ENCODE measurements around the gene KLF8. TPM values are rescaled to one million over a fixed set of nuclear protein-coding genes. Genes with fewer than 3 reads are reported as not detected.
"Not testable (repeated sequence)": the region's sequence is repeated elsewhere in the genome, so short reads cannot be mapped to it uniquely, and the experiment has no call there.

Gene KLF8
- polyA plus RNA-seq, result 10 to 100 TPM; 20.0 to 30.4 TPM

- H3K36me3 ChIP-seq (ENCODE audit: control insufficient read depth in 2 of 2, insufficient read depth in 2 of 2, low read length in 1 of 2), result no peaks in the 10 kb centered on the region
- H3K27ac ChIP-seq (ENCODE audit: low read depth in 2 of 2, low read length in 1 of 2), result peak within 1 kb of the TSS; percentile 88 to 92
- H3K4me3 ChIP-seq (ENCODE audit: low read depth in 1 of 2, low read length in 2 of 2), result peak within 1 kb of the TSS; percentile 64 to 74
- H3K4me1 ChIP-seq (ENCODE audit: control insufficient read depth in 2 of 2, insufficient read depth in 2 of 2, low read length in 1 of 2), result no peaks in the 10 kb centered on the region
- H3K9me3 ChIP-seq (ENCODE audit: control insufficient read depth in 2 of 2, insufficient read depth in 1 of 2, low read depth in 1 of 2, low read length in 1 of 2), result no peaks in the 10 kb centered on the region
- 2 to 29% methylated on average over 36 to 37 of the region's 38 CpGs for whole genome bisulfite sequencing, 2 donors
- H3K27me3 ChIP-seq (ENCODE audit: control insufficient read depth in 1 of 2, insufficient read depth in 2 of 2, low read length in 2 of 2), result peaks cover 0 to 7% of the 10 kb centered on the region in 2 donors
These were observed at the start of gene KLF8 for GRCh38 chrX:56232221-56233082. TSS of gene KLF8 (plus strand) at chrX:56232356. CDS start at chrX:56233335, 979 bp downstream.

- H3K27ac ChIP-seq (ENCODE audit: low read depth in 2 of 2, low read length in 1 of 2); H3K36me3 ChIP-seq (ENCODE audit: control insufficient read depth in 2 of 2, insufficient read depth in 2 of 2, low read length in 1 of 2); H3K4me1 ChIP-seq (ENCODE audit: control insufficient read depth in 2 of 2, insufficient read depth in 2 of 2, low read length in 1 of 2); H3K27me3 ChIP-seq (ENCODE audit: control insufficient read depth in 1 of 2, insufficient read depth in 2 of 2, low read length in 2 of 2); H3K9me3 ChIP-seq (ENCODE audit: control insufficient read depth in 2 of 2, insufficient read depth in 1 of 2, low read depth in 1 of 2, low read length in 1 of 2); H3K4me3 ChIP-seq (ENCODE audit: low read depth in 1 of 2, low read length in 2 of 2): not testable (repeated sequence)
- 82 to 94% methylated on average over 2 of the region's 2 CpGs for WGBS, 2 donors
These were observed 25.2 kb upstream of the KLF8 start for GRCh38 chrX:56206945-56207344.

GRCh38 chrX:56211701-56212100, 20.5 kb upstream of the KLF8 start:
- no peaks in the 10 kb centered on the region for H3K4me1 ChIP-seq (ENCODE audit: control insufficient read depth in 2 of 2, insufficient read depth in 2 of 2, low read length in 1 of 2)
- no peaks in the 10 kb centered on the region for H3K27me3 ChIP-seq (ENCODE audit: control insufficient read depth in 1 of 2, insufficient read depth in 2 of 2, low read length in 2 of 2)
- H3K9me3 ChIP-seq (ENCODE audit: control insufficient read depth in 2 of 2, insufficient read depth in 1 of 2, low read depth in 1 of 2, low read length in 1 of 2), result peaks cover 0 to 3% of the 10 kb centered on the region in 2 donors
- 90 to 97% methylated on average over 3 of the region's 3 CpGs for WGBS, 2 donors
- no peak overlapping the region for H3K4me3 ChIP-seq (ENCODE audit: low read depth in 1 of 2, low read length in 2 of 2)
- H3K36me3 ChIP-seq (ENCODE audit: control insufficient read depth in 2 of 2, insufficient read depth in 2 of 2, low read length in 1 of 2), result no peaks in the 10 kb centered on the region
- H3K27ac ChIP-seq (ENCODE audit: low read depth in 2 of 2, low read length in 1 of 2), result no peak overlapping the region

GRCh38 chrX:56216332-56216731, 15.8 kb upstream of the KLF8 start:
- 71 to 100% methylated on average over 1 of the region's 1 CpG for WGBS, 2 donors
- Histone ChIP-seq H3K27ac (ENCODE audit: low read depth in 2 of 2, low read length in 1 of 2) (no peak overlapping the region), H3K27me3 (ENCODE audit: control insufficient read depth in 1 of 2, insufficient read depth in 2 of 2, low read length in 2 of 2) (no peaks in the 10 kb centered on the region), H3K4me1 (ENCODE audit: control insufficient read depth in 2 of 2, insufficient read depth in 2 of 2, low read length in 1 of 2) (no peaks in the 10 kb centered on the region), H3K36me3 (ENCODE audit: control insufficient read depth in 2 of 2, insufficient read depth in 2 of 2, low read length in 1 of 2) (no peaks in the 10 kb centered on the region), H3K4me3 (ENCODE audit: low read depth in 1 of 2, low read length in 2 of 2) (no peak overlapping the region), H3K9me3 (ENCODE audit: control insufficient read depth in 2 of 2, insufficient read depth in 1 of 2, low read depth in 1 of 2, low read length in 1 of 2) (peaks cover 0 to 2% of the 10 kb centered on the region in 2 donors)

GRCh38 chrX:56219700-56220099, 12.5 kb upstream of the KLF8 start:
- Histone ChIP-seq H3K27ac (ENCODE audit: low read depth in 2 of 2, low read length in 1 of 2) (no peak overlapping the region), H3K4me3 (ENCODE audit: low read depth in 1 of 2, low read length in 2 of 2) (no peak overlapping the region), H3K27me3 (ENCODE audit: control insufficient read depth in 1 of 2, insufficient read depth in 2 of 2, low read length in 2 of 2) (no peaks in the 10 kb centered on the region), H3K4me1 (ENCODE audit: control insufficient read depth in 2 of 2, insufficient read depth in 2 of 2, low read length in 1 of 2) (no peaks in the 10 kb centered on the region), H3K9me3 (ENCODE audit: control insufficient read depth in 2 of 2, insufficient read depth in 1 of 2, low read depth in 1 of 2, low read length in 1 of 2) (no peaks in the 10 kb centered on the region), H3K36me3 (ENCODE audit: control insufficient read depth in 2 of 2, insufficient read depth in 2 of 2, low read length in 1 of 2) (no peaks in the 10 kb centered on the region)
- 44 to 54% methylated on average over 4 of the region's 4 CpGs for WGBS, 2 donors

GRCh38 chrX:56221101-56221500, 11.1 kb upstream of the KLF8 start:
- Histone ChIP-seq H3K4me1 (ENCODE audit: control insufficient read depth in 2 of 2, insufficient read depth in 2 of 2, low read length in 1 of 2) (no peaks in the 10 kb centered on the region), H3K4me3 (ENCODE audit: low read depth in 1 of 2, low read length in 2 of 2) (no peak overlapping the region), H3K9me3 (ENCODE audit: control insufficient read depth in 2 of 2, insufficient read depth in 1 of 2, low read depth in 1 of 2, low read length in 1 of 2) (no peaks in the 10 kb centered on the region), H3K27me3 (ENCODE audit: control insufficient read depth in 1 of 2, insufficient read depth in 2 of 2, low read length in 2 of 2) (no peaks in the 10 kb centered on the region), H3K36me3 (ENCODE audit: control insufficient read depth in 2 of 2, insufficient read depth in 2 of 2, low read length in 1 of 2) (no peaks in the 10 kb centered on the region), H3K27ac (ENCODE audit: low read depth in 2 of 2, low read length in 1 of 2) (no peak overlapping the region)
- 65 to 75% methylated on average over 5 of the region's 5 CpGs for WGBS, 2 donors

GRCh38 chrX:56222473-56223000, 9.6 kb upstream of the KLF8 start:
- H3K27me3 ChIP-seq (ENCODE audit: control insufficient read depth in 1 of 2, insufficient read depth in 2 of 2, low read length in 2 of 2), result no peaks in the 10 kb centered on the region
- no peaks in the 10 kb centered on the region for H3K36me3 ChIP-seq (ENCODE audit: control insufficient read depth in 2 of 2, insufficient read depth in 2 of 2, low read length in 1 of 2)
- no peak overlapping the region for H3K27ac ChIP-seq (ENCODE audit: low read depth in 2 of 2, low read length in 1 of 2)
- H3K4me1 ChIP-seq (ENCODE audit: control insufficient read depth in 2 of 2, insufficient read depth in 2 of 2, low read length in 1 of 2), result no peaks in the 10 kb centered on the region
- WGBS, 2 donors, result 93 to 94% methylated on average over 28 of the region's 28 CpGs
- no peak overlapping the region for H3K4me3 ChIP-seq (ENCODE audit: low read depth in 1 of 2, low read length in 2 of 2)
- H3K9me3 ChIP-seq (ENCODE audit: control insufficient read depth in 2 of 2, insufficient read depth in 1 of 2, low read depth in 1 of 2, low read length in 1 of 2), result no peaks in the 10 kb centered on the region

GRCh38 chrX:56226980-56227379, 5.2 kb upstream of the KLF8 start:
- no peaks in the 10 kb centered on the region for H3K27me3 ChIP-seq (ENCODE audit: control insufficient read depth in 1 of 2, insufficient read depth in 2 of 2, low read length in 2 of 2)
- H3K9me3 ChIP-seq (ENCODE audit: control insufficient read depth in 2 of 2, insufficient read depth in 1 of 2, low read depth in 1 of 2, low read length in 1 of 2), result no peaks in the 10 kb centered on the region
- H3K4me3 ChIP-seq (ENCODE audit: low read depth in 1 of 2, low read length in 2 of 2), result no peak overlapping the region
- 70 to 75% methylated on average over 1 of the region's 1 CpG for WGBS, 2 donors
- peak overlapping the region in 1 of 2 donors; percentile 30 for H3K27ac ChIP-seq (ENCODE audit: low read depth in 2 of 2, low read length in 1 of 2)
- no peaks in the 10 kb centered on the region for H3K4me1 ChIP-seq (ENCODE audit: control insufficient read depth in 2 of 2, insufficient read depth in 2 of 2, low read length in 1 of 2)
- no peaks in the 10 kb centered on the region for H3K36me3 ChIP-seq (ENCODE audit: control insufficient read depth in 2 of 2, insufficient read depth in 2 of 2, low read length in 1 of 2)

GRCh38 chrX:56228914-56229313, 3.2 kb upstream of the KLF8 start:
- Histone ChIP-seq H3K9me3 (ENCODE audit: control insufficient read depth in 2 of 2, insufficient read depth in 1 of 2, low read depth in 1 of 2, low read length in 1 of 2) (no peaks in the 10 kb centered on the region), H3K36me3 (ENCODE audit: control insufficient read depth in 2 of 2, insufficient read depth in 2 of 2, low read length in 1 of 2) (no peaks in the 10 kb centered on the region), H3K4me3 (ENCODE audit: low read depth in 1 of 2, low read length in 2 of 2) (no peak overlapping the region), H3K27me3 (ENCODE audit: control insufficient read depth in 1 of 2, insufficient read depth in 2 of 2, low read length in 2 of 2) (no peaks in the 10 kb centered on the region), H3K27ac (ENCODE audit: low read depth in 2 of 2, low read length in 1 of 2) (peak overlapping the region; percentile 67 to 84), H3K4me1 (ENCODE audit: control insufficient read depth in 2 of 2, insufficient read depth in 2 of 2, low read length in 1 of 2) (no peaks in the 10 kb centered on the region)
- 28 to 35% methylated on average over 2 of the region's 2 CpGs for WGBS, 2 donors

All from esophagus (tissue), 2 donors.